Neural cell (in vitro differentiated cells): ENCODE data around the gene PRSS57. TPM values are rescaled to one million over a fixed set of nuclear protein-coding genes. Genes with fewer than 3 reads are reported as not detected.

Source experiments
- H2AFZ ChIP-seq: fragments of 200-600, 300-800 bp; sonication (generic), shearing (Covaris generic); 2 replicates; pipeline ENCODE4 v1.6.0; 2014; ENCODE audit warnings: low read depth, mild to moderate bottlenecking, antibody characterized with exemption, low read length, moderate library complexity
- H3F3A ChIP-seq: fragments of 200-600 bp; shearing (Covaris generic); 2 replicates; pipeline ENCODE4 v1.6.1; 2016; ENCODE audit warnings: mild to moderate bottlenecking, moderate library complexity, mixed read lengths, antibody characterized with exemption, low read length; ENCODE audit not compliant: insufficient read depth, poor library complexity, severe bottlenecking
- H3K27ac ChIP-seq: fragments of 200-600, 300-800 bp; sonication (generic), shearing (Covaris generic); 2 replicates; pipeline ENCODE4 v1.5.1; 2014; ENCODE audit warnings: mild to moderate bottlenecking, low read length, moderate library complexity
- H3K27me3 ChIP-seq: fragments of 300-800, 200-600 bp; sonication (generic), shearing (Covaris generic); 2 replicates; pipeline ENCODE4 v1.6.0; 2014; ENCODE audit warnings: mild to moderate bottlenecking, low read depth, low read length, moderate library complexity; ENCODE audit not compliant: insufficient read depth
- H3K36me3 ChIP-seq: fragments of 300-800, 200-600 bp; sonication (generic), shearing (Covaris generic); 2 replicates; pipeline ENCODE4 v1.5.1; 2014; ENCODE audit warnings: mild to moderate bottlenecking, antibody characterized with exemption, low read length, moderate library complexity; ENCODE audit not compliant: insufficient read depth
- H3K4me2 ChIP-seq: fragments of 300-800, 200-600 bp; sonication (generic), shearing (Covaris generic); 2 replicates; pipeline ENCODE4 v1.6.0; 2014; ENCODE audit warnings: mild to moderate bottlenecking, low read length
- H3K4me3 ChIP-seq: fragments of 300-800, 200-600 bp; sonication (generic), shearing (Covaris generic); 2 replicates; pipeline ENCODE4 v1.5.1; 2014; ENCODE audit warnings: mild to moderate bottlenecking, low read length, moderate library complexity
- H3K79me2 ChIP-seq: fragments of 200-600 bp; shearing (Covaris generic); replicated peaks from 2 replicates; pipeline ENCODE4 v1.6.0; 2014; ENCODE audit warnings: mild to moderate bottlenecking, low read length, moderate library complexity; ENCODE audit not compliant: insufficient read depth
- H3K9ac ChIP-seq: fragments of 300-800, 200-600 bp; sonication (generic), shearing (Covaris generic); 2 replicates; pipeline ENCODE4 v1.6.1; 2016; ENCODE audit warnings: mild to moderate bottlenecking, low read length, mixed read lengths
- H3K9me2 ChIP-seq: fragments of 200-600 bp; shearing (Covaris generic); 2 replicates; pipeline ENCODE4 v1.6.1; 2016; ENCODE audit warnings: mild to moderate bottlenecking, low read length, mixed read lengths; ENCODE audit not compliant: insufficient read depth
- H3K9me3 ChIP-seq: fragments of 200-600, 300-800 bp; sonication (generic), shearing (Covaris generic); 2 replicates; pipeline ENCODE4 v1.6.1; 2016; ENCODE audit warnings: mild to moderate bottlenecking, mixed run types, low read length, moderate library complexity, mixed read lengths
- H4K20me1 ChIP-seq: fragments of 200-600 bp; shearing (Covaris generic); 2 replicates; pipeline ENCODE4 v1.6.1; 2016; ENCODE audit warnings: mild to moderate bottlenecking, mixed run types; ENCODE audit not compliant: insufficient read depth
- CTCF ChIP-seq: fragments of 450-650 bp; IDR thresholded peaks from 2 replicates; pipeline ENCODE4 v1.5.1; 2014; ENCODE audit warnings: antibody characterized with exemption, mild to moderate bottlenecking, moderate library complexity; ENCODE audit not compliant: poor library complexity, severe bottlenecking
- EP300 ChIP-seq: fragments of 450-650 bp; conservative IDR thresholded peaks from 2 replicates; pipeline ENCODE4 v1.6.1; 2014; ENCODE audit warnings: antibody characterized with exemption, mild to moderate bottlenecking, moderate library complexity; ENCODE audit not compliant: poor library complexity, severe bottlenecking
- EZH2 ChIP-seq: fragments of 200-600, 300-800 bp; shearing (Covaris generic), sonication (generic); IDR thresholded peaks from 2 replicates; pipeline ENCODE4 v1.6.1; 2014; ENCODE audit warnings: antibody characterized with exemption, low read length, borderline replicate concordance, mild to moderate bottlenecking; ENCODE audit not compliant: insufficient read depth, poor library complexity, severe bottlenecking
- MXI1 ChIP-seq: fragments of 450-650 bp; conservative IDR thresholded peaks from 2 replicates; pipeline ENCODE4 v1.6.1; 2014; ENCODE audit warnings: antibody characterized with exemption, mild to moderate bottlenecking; ENCODE audit not compliant: poor library complexity, severe bottlenecking
- POLR2AphosphoS5 ChIP-seq: IDR thresholded peaks from 2 replicates; pipeline ENCODE4 v1.6.1; 2012
- RAD21 ChIP-seq: fragments of 450-650 bp; conservative IDR thresholded peaks from 2 replicates; pipeline ENCODE4 v1.6.1; 2014; ENCODE audit warnings: antibody characterized with exemption, mild to moderate bottlenecking, moderate library complexity
- REST ChIP-seq: IDR thresholded peaks from 2 replicates; pipeline ENCODE4 v1.6.1; 2012; ENCODE audit warnings: borderline replicate concordance
- SMC3 ChIP-seq: fragments of 450-650 bp; conservative IDR thresholded peaks from 2 replicates; pipeline ENCODE4 v1.6.1; 2014; ENCODE audit warnings: antibody characterized with exemption, mild to moderate bottlenecking, moderate library complexity; ENCODE audit not compliant: poor library complexity
- TAF1 ChIP-seq: IDR thresholded peaks from 2 replicates; pipeline ENCODE4 v1.6.1; 2012; ENCODE audit warnings: low read depth
- polyA plus RNA-seq: library from polyadenylated mRNA; depleted of rRNA; stranded (reverse); fragments of >200 nt; gene quantifications from 2 replicates; pipeline ENCODE4 v1.2.3, GENCODE V29; 2014

PRSS57 gene
- polyA plus RNA-seq, 1 donor from 2014 or later = not detected

DNA sequence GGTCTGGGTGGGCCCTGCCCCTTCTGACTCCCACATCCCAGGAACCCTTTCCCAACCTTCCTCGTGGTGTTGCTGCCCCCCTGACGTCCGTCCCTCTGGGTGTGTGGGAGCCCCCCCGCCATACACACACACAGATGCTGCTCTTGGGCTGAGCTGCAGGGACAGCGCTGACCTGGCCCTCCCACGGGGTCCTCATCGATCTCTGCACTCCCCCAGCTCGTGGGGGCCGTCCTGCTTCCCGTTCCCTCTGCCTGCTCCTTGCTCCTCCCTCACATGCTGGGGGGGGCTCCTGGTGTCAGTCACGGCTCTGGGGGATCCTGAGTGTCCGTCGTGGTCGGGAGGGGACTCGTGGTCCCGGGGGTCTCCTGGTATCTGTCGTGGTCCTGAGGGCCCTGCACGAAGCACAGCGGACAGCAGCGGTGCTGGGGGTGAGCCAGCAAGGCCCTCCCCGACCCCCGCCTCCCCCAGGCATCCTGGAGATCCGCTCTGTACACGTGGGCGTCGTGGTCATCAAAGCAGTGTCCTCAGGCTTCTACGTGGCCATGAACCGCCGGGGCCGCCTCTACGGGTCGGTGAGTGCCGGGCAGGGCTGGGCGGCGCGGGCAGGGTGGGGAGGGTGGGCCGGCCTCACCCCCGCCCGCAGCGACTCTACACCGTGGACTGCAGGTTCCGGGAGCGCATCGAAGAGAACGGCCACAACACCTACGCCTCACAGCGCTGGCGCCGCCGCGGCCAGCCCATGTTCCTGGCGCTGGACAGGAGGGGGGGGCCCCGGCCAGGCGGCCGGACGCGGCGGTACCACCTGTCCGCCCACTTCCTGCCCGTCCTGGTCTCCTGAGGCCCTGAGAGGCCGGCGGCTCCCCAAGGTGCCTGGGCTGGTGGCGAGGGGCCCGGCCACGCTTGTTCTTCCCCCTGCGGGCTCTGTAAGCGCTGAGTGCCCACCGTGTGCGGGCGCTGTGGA lies 52.2 kb downstream of the PRSS57 start:
- H3K36me3 ChIP-seq = no peaks in the 10 kb centered on the region
- no peak for TF ChIP-seq CTCF
- no peak for TF ChIP-seq MXI1
- TF ChIP-seq REST = no peak
- TF ChIP-seq EP300 = no peak
- TF ChIP-seq TAF1 = no peak
- no peak for TF ChIP-seq EZH2
- TF ChIP-seq RAD21 = no peak
- no peak for TF ChIP-seq SMC3
- TF ChIP-seq POLR2AphosphoS5 = no peak
- H3K27ac ChIP-seq = no peak overlapping the region

DNA sequence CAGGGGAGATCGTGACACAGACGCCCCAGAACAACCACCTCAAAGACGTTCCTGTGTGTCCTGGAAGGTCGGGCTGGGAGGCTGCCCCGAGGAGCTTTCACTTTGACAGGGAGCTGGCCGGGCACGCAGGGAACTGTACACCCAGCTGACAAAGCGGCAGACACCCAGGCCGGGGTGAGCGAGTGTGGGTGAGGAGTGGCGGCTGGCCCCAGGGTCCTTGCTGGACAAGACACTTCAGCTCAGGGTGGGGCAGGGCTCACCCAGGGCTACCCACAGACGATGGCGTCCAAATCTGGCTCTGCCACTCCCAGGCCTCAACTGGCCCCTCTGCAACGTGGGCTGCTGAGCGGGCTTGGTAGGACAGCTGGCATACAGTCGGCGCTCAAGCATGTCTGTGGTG lies 53.5 kb downstream of the PRSS57 start:
- no peak overlapping the region for H3K4me3 ChIP-seq
- H3K36me3 ChIP-seq = no peaks in the 10 kb centered on the region
- H4K20me1 ChIP-seq = no peaks in the 10 kb centered on the region
- no peaks in the 10 kb centered on the region for H3K9me3 ChIP-seq
- H3K9ac ChIP-seq = no peak overlapping the region
- H3K27ac ChIP-seq = no peak overlapping the region
- no peak for TF ChIP-seq TAF1
- TF ChIP-seq CTCF = no peak
- TF ChIP-seq EP300 = no peak
- TF ChIP-seq REST = no peak
- no peak for TF ChIP-seq MXI1
- TF ChIP-seq EZH2 = no peak
- no peak for TF ChIP-seq POLR2AphosphoS5
- TF ChIP-seq SMC3 = no peak
- TF ChIP-seq RAD21 = no peak
- no peak overlapping the region for H2AFZ ChIP-seq
- no peaks in the 10 kb centered on the region for H3K79me2 ChIP-seq
- H3K27me3 ChIP-seq = no peaks in the 10 kb centered on the region
- H3F3A ChIP-seq = no peaks in the 10 kb centered on the region
- no peaks in the 10 kb centered on the region for H3K9me2 ChIP-seq
- no peak overlapping the region for H3K4me2 ChIP-seq

More for the DNA sequence above, 52.2 kb downstream of the PRSS57 start:
- Histone ChIP-seq H3K9me3 (no peaks in the 10 kb centered on the region), H4K20me1 (no peaks in the 10 kb centered on the region), H3K27me3 (no peaks in the 10 kb centered on the region), H2AFZ (no peak overlapping the region), H3K9ac (no peak overlapping the region), H3K4me2 (no peak overlapping the region), H3F3A (no peaks in the 10 kb centered on the region), H3K79me2 (no peaks in the 10 kb centered on the region), H3K9me2 (no peaks in the 10 kb centered on the region), H3K4me3 (no peak overlapping the region)
